ENCODE data around the gene ARHGEF28. TPM values are rescaled to one million over a fixed set of nuclear protein-coding genes. Genes with fewer than 3 reads are reported as not detected.

ARHGEF28 gene
- total and polyA plus RNA-seq, 10 of the 15 experiments (the other 5 are each of a cell fraction or from before 2014, with no cell fraction given) = 0.10 to 0.72 (median 0.22) TPM; not detected in 2

DNA sequence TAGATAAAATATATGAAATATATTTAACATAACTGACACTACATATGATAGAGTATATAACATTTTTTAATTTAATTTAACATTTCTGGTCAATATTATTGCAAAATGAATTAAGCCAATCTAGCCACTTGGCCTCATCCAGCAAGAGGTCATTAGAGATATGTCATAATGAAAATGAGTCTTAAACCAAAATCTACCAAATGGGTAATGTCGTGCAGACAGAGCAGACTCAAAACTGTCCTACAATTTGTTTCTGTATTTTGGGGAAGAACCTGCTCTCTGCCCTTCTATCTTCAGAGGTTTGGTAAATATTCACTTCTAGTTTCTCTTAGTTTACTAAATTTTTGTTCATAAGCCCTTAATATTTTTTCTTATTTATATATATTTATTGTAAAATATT lies 61.4 kb downstream of the ARHGEF28 start (continued):
- no peak for TF ChIP-seq BRCA1 (IDR thresholded peaks at IDR 0.05; ENCODE audit: low read depth, low read length)
- TF ChIP-seq FOXM1 (IDR thresholded peaks at IDR 0.05; ENCODE audit: low read depth, low read length) = no peak
- TF ChIP-seq ASH2L (IDR thresholded peaks at IDR 0.05; ENCODE audit: borderline replicate concordance, low read depth) = no peak
- TF ChIP-seq POLR2AphosphoS2 (IDR thresholded peaks at IDR 0.05; ENCODE audit: low read depth, low read length) = no peak
- no peak for TF ChIP-seq MEF2B (IDR thresholded peaks at IDR 0.05; ENCODE audit: partially characterized antibody, poor library complexity, severe bottlenecking)
- no peak for TF ChIP-seq ZNF24 (IDR thresholded peaks at IDR 0.05)
- TF ChIP-seq RELA (IDR thresholded peaks at IDR 0.05; ENCODE audit: borderline replicate concordance, partially characterized antibody) = no peak
- 0 out of 2 replicates have a peak, but pooled peaks have one; percentile 67 for TF ChIP-seq MEF2A (IDR thresholded peaks at IDR 0.05; ENCODE audit: insufficient read depth, low read depth, low read length)
- TF ChIP-seq SMAD1 (IDR thresholded peaks at IDR 0.05; ENCODE audit: low read depth, partially characterized antibody) = no peak
- no peak for TF ChIP-seq CBX5 (IDR thresholded peaks at IDR 0.05; ENCODE audit: low read depth)
- TF ChIP-seq EGR1 (IDR thresholded peaks at IDR 0.05; ENCODE audit: borderline replicate concordance in 1 of 2, low read depth in 2 of 2, low read length in 2 of 2) = no peak
- TF ChIP-seq, protein P1, sequence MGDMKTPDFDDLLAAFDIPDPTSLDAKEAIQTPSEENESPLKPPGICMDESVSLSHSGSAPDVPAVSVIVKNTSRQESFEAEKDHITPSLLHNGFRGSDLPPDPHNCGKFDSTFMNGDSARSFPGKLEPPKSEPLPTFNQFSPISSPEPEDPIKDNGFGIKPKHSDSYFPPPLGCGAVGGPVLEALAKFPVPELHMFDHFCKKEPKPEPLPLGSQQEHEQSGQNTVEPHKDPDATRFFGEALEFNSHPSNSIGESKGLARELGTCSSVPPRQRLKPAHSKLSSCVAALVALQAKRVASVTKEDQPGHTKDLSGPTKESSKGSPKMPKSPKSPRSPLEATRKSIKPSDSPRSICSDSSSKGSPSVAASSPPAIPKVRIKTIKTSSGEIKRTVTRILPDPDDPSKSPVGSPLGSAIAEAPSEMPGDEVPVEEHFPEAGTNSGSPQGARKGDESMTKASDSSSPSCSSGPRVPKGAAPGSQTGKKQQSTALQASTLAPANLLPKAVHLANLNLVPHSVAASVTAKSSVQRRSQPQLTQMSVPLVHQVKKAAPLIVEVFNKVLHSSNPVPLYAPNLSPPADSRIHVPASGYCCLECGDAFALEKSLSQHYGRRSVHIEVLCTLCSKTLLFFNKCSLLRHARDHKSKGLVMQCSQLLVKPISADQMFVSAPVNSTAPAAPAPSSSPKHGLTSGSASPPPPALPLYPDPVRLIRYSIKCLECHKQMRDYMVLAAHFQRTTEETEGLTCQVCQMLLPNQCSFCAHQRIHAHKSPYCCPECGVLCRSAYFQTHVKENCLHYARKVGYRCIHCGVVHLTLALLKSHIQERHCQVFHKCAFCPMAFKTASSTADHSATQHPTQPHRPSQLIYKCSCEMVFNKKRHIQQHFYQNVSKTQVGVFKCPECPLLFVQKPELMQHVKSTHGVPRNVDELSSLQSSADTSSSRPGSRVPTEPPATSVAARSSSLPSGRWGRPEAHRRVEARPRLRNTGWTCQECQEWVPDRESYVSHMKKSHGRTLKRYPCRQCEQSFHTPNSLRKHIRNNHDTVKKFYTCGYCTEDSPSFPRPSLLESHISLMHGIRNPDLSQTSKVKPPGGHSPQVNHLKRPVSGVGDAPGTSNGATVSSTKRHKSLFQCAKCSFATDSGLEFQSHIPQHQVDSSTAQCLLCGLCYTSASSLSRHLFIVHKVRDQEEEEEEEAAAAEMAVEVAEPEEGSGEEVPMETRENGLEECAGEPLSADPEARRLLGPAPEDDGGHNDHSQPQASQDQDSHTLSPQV (IDR thresholded peaks at IDR 0.05) = no peak
- TF ChIP-seq EZH2 (IDR thresholded peaks at IDR 0.05; ENCODE audit: borderline replicate concordance, control insufficient read depth, low read depth, low read length) = no peak
- TF ChIP-seq, protein P2, sequence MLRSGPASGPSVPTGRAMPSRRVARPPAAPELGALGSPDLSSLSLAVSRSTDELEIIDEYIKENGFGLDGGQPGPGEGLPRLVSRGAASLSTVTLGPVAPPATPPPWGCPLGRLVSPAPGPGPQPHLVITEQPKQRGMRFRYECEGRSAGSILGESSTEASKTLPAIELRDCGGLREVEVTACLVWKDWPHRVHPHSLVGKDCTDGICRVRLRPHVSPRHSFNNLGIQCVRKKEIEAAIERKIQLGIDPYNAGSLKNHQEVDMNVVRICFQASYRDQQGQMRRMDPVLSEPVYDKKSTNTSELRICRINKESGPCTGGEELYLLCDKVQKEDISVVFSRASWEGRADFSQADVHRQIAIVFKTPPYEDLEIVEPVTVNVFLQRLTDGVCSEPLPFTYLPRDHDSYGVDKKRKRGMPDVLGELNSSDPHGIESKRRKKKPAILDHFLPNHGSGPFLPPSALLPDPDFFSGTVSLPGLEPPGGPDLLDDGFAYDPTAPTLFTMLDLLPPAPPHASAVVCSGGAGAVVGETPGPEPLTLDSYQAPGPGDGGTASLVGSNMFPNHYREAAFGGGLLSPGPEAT (IDR thresholded peaks at IDR 0.05; ENCODE audit: low read depth) = no peak
- no peak for TF ChIP-seq ZNF274 (IDR thresholded peaks at IDR 0.05; ENCODE audit: insufficient read depth, insufficient read length)
- no peak for TF ChIP-seq IKZF1 (conservative IDR thresholded peaks at IDR 0.05)
- no peak for TF ChIP-seq HDAC6 (IDR thresholded peaks at IDR 0.05; ENCODE audit: unreplicated experiment)
- 0 out of 2 replicates have a peak, but pooled peaks have one; percentile 0 for TF ChIP-seq RAD51 (IDR thresholded peaks at IDR 0.05)
- TF ChIP-seq SUPT20H (IDR thresholded peaks at IDR 0.05; ENCODE audit: borderline replicate concordance, control insufficient read depth, low read depth, low read length) = no peak
- TF ChIP-seq RBBP5 (conservative IDR thresholded peaks at IDR 0.05) = no peak
- TF ChIP-seq SP1 (IDR thresholded peaks at IDR 0.05; ENCODE audit: low read depth, low read length) = no peak
- no peak for TF ChIP-seq EED (IDR thresholded peaks at IDR 0.05; ENCODE audit: low read depth)
- TF ChIP-seq BHLHE40 (IDR thresholded peaks at IDR 0.05; ENCODE audit: borderline replicate concordance in 1 of 2, low read depth in 2 of 2, low read length in 1 of 2) = peak; percentile 25 to 32; a peak in 3 of 4 replicates
- TF ChIP-seq ZBED1 (IDR thresholded peaks at IDR 0.05; ENCODE audit: borderline replicate concordance) = no peak
- TF ChIP-seq ZNF217 (IDR thresholded peaks at IDR 0.05) = no peak

Measured in GM12878 (cell line).